PC-3 (cell line): ENCODE data around the gene HAUS2.

ENCODE experiments used
- EZH2 ChIP-seq: fragments of 300-600 bp; sonication (generic); IDR thresholded peaks from one replicate; pipeline ENCODE4 v1.6.1; 2017; ENCODE audit warnings: antibody characterized with exemption, mild to moderate bottlenecking, low read length; ENCODE audit not compliant: unreplicated experiment
- TF ChIP-seq, protein P1 (sequence below): fragments of 300-600 bp; sonication (generic); conservative IDR thresholded peaks from 2 replicates; pipeline ENCODE4 v1.5.1; 2017; ENCODE audit warnings: antibody characterized with exemption, low read depth, mild to moderate bottlenecking, low read length

DNA sequence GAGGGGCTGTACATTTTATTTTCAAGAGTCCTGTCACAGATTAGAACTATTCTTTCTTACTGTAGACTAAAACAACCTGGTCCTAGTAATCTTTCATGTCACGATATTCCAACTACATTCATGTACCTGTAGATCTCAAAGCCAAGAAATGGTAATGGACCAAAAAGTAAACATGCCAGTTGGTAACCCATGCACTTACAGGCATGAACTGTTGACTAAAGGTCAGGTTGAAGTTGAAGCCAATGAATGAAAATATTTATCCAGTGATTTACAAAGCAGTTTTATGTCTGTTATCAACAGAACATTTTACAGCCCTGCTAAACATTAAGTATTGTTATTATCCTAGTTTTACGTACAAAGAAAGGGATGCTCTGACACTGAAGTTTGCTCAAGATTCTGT, 25.3 kb upstream of the HAUS2 start:
- TF ChIP-seq EZH2, result no peak
- TF ChIP-seq, protein P1, sequence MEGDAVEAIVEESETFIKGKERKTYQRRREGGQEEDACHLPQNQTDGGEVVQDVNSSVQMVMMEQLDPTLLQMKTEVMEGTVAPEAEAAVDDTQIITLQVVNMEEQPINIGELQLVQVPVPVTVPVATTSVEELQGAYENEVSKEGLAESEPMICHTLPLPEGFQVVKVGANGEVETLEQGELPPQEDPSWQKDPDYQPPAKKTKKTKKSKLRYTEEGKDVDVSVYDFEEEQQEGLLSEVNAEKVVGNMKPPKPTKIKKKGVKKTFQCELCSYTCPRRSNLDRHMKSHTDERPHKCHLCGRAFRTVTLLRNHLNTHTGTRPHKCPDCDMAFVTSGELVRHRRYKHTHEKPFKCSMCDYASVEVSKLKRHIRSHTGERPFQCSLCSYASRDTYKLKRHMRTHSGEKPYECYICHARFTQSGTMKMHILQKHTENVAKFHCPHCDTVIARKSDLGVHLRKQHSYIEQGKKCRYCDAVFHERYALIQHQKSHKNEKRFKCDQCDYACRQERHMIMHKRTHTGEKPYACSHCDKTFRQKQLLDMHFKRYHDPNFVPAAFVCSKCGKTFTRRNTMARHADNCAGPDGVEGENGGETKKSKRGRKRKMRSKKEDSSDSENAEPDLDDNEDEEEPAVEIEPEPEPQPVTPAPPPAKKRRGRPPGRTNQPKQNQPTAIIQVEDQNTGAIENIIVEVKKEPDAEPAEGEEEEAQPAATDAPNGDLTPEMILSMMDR, result no peak
